ENCODE results near the gene PEDS1. TPM values are rescaled to one million over a fixed set of nuclear protein-coding genes. Genes with fewer than 3 reads are reported as not detected.

PEDS1 gene
- total and polyA plus RNA-seq, 2 of the 13 experiments (the other 11 are each of a cell fraction or from before 2014, with no cell fraction given) = 30.5 to 93.9 TPM

GRCh38 chr20:50187403-50188051, 34.0 kb upstream of the PEDS1 start (continued):
- TF ChIP-seq HDAC2 (CRISPR knock-in tag; IDR thresholded peaks at IDR 0.05) (peak; percentile 65; the same call in 1 of the 2 replicates), LRRFIP1 (CRISPR knock-in tag; conservative IDR thresholded peaks at IDR 0.05) (no peak), ZNF331 (CRISPR knock-in tag; IDR thresholded peaks at IDR 0.05) (0 out of 2 replicates have a peak, but pooled peaks have one; percentile 21), ZNF451 (CRISPR knock-in tag; IDR thresholded peaks at IDR 0.05) (no peak), MLX (CRISPR knock-in tag; IDR thresholded peaks at IDR 0.05) (no peak; the same call in 1 of the 2 replicates), FOXA1 (IDR thresholded peaks at IDR 0.05) (no peak), FOXA1 (CRISPR knock-in tag; IDR thresholded peaks at IDR 0.05) (peak; percentile 48; the same call in 1 of the 2 replicates), ZNF362 (CRISPR knock-in tag; IDR thresholded peaks at IDR 0.05; ENCODE audit: borderline replicate concordance) (no peak), NFE2L2 (IDR thresholded peaks at IDR 0.05; ENCODE audit: low read length) (no peak), ZNF616 (CRISPR knock-in tag; IDR thresholded peaks at IDR 0.05; ENCODE audit: low read depth) (0 out of 2 replicates have a peak, but pooled peaks have one; percentile 28), MXD3 (CRISPR knock-in tag; IDR thresholded peaks at IDR 0.05) (no peak), ETV6 (CRISPR knock-in tag; conservative IDR thresholded peaks at IDR 0.05) (no peak; the same call in 1 of the 2 replicates), ESRRA (CRISPR knock-in tag; IDR thresholded peaks at IDR 0.05; ENCODE audit: low read depth) (no peak), MATR3 (CRISPR knock-in tag; IDR thresholded peaks at IDR 0.05) (no peak), ZNF775 (CRISPR knock-in tag; IDR thresholded peaks at IDR 0.05; ENCODE audit: borderline replicate concordance) (no peak), ZNF792 (CRISPR knock-in tag; IDR thresholded peaks at IDR 0.05) (no peak), PREB (CRISPR knock-in tag; IDR thresholded peaks at IDR 0.05) (no peak), HINFP (CRISPR knock-in tag; IDR thresholded peaks at IDR 0.05; ENCODE audit: low read depth) (0 out of 2 replicates have a peak, but pooled peaks have one; percentile 3), IKZF5 (CRISPR knock-in tag; IDR thresholded peaks at IDR 0.05) (peak; percentile 55; the same call in 1 of the 2 replicates), CBX1 (IDR thresholded peaks at IDR 0.05; ENCODE audit: low read depth) (no peak), NFE2 (CRISPR knock-in tag; IDR thresholded peaks at IDR 0.05) (no peak), ZFP90 (CRISPR knock-in tag; IDR thresholded peaks at IDR 0.05; ENCODE audit: borderline replicate concordance) (no peak; the same call in 1 of the 2 replicates)

Data from HepG2 (cell line).